Smooth muscle cell of the coronary artery (primary cell): ENCODE measurements around the gene NREP. TPM values are rescaled to one million over a fixed set of nuclear protein-coding genes. Genes with fewer than 3 reads are reported as not detected.

Source experiments
- total RNA-seq: library from RNA; depleted of rRNA; stranded (reverse); fragments of >200 nt; gene quantifications from 2 replicates; pipeline ENCODE4 v1.2.3, GENCODE V29; 2014; ENCODE audit warnings: low replicate concordance

NREP gene, protein sequence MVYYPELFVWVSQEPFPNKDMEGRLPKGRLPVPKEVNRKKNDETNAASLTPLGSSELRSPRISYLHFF
- total RNA-seq, result 36.0 and 39.4 TPM in 2 replicates

GRCh38 chr5:111756581-111757354, at the start of gene NREP:
Gene NREP (minus strand): TSS chr5:111757194. CDS start chr5:111755772, 1,422 bp downstream.

Other genes with a start within 250 kb of the NREP start
- gene STARD4, start 244.7 kb downstream of the NREP start, total RNA-seq, result 35.0 and 46.0 TPM in 2 replicates